Epithelial cell of prostate (primary cell): Measurements from ENCODE around the gene COX5A.
A peak's percentile ranks its signal among the peaks of the same experiment; 100 is the strongest.

Source experiments
- DNase-seq: peaks from one replicate; pipeline ENCODE4 v3.0.0-alpha.2; 2011; ENCODE audit warnings: low read depth, low spot score
- H3K27ac ChIP-seq: fragments of 450-650 bp; 2 replicates; pipeline ENCODE4 v1.5.1; 2017; ENCODE audit warnings: mild to moderate bottlenecking

The COX5A gene

DNA sequence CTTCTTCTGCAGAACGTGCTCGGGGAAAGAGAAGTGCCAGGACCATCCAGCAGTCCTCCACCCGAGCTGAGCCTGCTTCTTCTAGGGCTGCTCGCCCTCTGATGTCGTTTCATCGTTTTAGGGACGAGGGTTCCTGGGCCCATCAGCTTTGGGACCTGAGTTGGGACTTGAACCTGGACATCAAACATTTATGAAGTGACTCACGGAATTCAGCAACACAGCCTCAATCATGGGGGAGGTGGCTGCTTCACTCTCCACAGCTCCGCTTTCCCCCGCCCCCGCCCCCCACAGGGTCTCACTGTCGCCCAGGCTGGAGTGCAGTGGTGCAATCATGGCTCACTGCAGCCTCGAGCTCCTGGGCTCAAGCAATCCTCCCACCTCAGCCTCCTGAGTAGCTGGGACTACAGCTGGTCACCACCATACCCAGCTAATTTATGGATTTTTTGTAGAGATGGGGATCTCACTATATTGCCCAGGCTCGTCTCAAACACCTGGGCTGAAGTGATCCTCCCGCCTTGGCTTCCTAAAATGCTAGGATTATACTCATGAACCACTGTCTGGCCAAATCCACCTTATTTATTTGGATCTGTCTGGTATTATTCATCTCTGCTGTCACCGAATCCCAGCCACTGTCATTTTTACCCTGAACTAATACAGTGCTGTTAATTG, 64.0 kb downstream of the COX5A start:
- H3K27ac ChIP-seq = peak overlapping the region; percentile 91
- DNase-seq = no peak

DNA sequence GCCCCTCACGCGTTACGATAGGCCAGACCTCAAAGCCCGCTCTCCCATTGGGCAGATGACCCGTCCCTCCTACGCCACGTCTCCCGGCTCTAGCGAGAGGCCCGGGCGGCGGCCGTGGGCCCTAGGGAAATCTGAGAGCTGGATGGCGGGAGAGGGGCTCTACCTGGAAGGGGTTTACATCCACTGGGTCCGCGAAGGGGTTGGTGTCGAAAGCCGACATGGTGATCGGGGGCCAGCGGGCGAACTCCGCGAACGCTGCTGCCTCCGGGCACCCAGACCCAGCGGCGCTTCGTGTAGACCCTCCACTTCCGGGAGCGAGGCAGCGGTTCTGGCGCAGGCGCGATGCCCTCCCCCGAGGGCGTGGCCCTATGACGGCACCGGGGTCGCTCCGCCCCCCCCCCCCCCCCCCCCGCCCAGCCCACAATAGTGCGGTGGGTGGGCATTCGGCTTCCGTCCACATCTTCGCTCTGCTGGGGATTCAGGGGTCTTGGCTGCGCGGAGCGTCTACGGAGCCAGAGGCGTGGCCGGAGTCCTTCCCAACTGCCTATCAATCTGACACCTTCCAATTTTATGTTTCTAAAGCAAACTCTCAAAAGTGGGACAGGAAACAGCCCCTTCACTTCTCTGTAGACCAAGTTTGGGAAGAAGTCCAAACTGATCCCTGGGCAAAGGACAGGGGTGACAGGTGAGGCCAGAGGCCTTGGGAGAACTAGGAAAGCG, 64.7 kb downstream of the COX5A start, which contains the start of gene SCAMP2:
Gene SCAMP2 (minus strand): TSS at position 330 of the 720 bp plus-strand sequence. CDS start 110 bp downstream, at position 220.
- peak within 1 kb of the TSS; percentile 91 for H3K27ac ChIP-seq
- peak; percentile 78 for DNase-seq

DNA sequence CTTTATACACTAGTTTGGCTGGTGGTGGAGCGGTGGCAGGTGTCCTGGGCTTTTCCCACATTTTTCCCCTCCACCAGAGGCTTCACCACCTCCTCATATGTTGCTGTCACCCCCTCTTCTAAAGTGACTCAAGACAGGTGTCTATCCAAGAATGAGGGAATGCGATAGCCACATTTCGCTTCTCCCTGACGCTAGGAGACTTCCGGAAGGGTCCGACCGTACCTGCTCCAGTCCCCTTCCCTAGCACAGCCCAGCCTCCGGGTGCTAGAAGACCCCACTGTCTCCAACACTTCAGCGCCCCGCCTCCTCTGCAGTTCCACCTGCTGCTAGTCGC, 65.2 kb downstream of the COX5A start:
- peak overlapping the region; percentile 91 for H3K27ac ChIP-seq
- no peak for DNase-seq

DNA sequence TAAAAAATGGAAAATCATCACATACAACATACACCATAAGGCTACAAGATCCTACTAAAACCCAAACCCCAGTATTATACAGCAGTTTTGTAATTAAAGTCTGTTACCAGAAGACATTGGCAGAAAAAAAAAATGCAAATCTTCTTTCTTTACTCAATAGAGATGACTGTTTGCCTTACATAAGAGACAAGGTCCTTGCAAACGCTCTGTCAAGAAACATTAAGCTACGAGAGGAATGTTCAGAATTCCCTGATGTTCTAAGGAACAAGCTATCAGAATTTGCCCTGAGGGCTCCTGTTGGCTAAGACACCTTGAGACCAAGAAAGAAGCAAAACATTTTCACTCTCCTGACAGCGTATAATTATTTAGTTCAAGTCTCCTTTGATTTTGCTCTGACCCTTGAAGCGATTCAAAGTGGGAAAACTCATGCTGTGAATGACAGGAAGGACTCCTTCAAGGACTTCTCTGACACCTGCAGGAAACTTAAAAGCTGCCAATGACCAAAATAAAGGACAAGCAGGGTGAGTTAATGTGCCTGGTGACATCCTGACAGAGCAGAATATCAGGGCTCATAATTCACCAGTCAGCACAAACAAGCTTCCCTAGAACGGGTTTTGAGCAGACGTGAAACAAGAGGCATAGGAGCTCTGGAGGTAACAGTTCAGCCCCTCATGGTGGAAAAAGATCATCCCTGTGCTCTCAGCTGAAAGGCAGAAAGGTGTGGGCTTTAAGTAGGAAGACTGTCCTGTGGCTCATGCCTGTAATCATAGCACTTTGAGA, 67.2 kb downstream of the COX5A start:
- no peak for DNase-seq

More for the DNA sequence above, 67.2 kb downstream of the COX5A start:
- peak overlapping the region; percentile 91 for H3K27ac ChIP-seq
